Epithelial cell of esophagus (primary cell): Measurements from ENCODE around the gene CREB3.
A peak's percentile ranks its signal among the peaks of the same experiment; 100 is the strongest.

Source experiments
- DNase-seq: peaks from one replicate; pipeline ENCODE4 v3.0.0; 2010; ENCODE audit warnings: low read depth
- H3K4me3 ChIP-seq: 2 replicates; pipeline ENCODE4 v1.5.1; 2011; ENCODE audit warnings: mild to moderate bottlenecking, low read length, control low read depth
- TF ChIP-seq, protein P1 (sequence below): IDR thresholded peaks from 2 replicates; pipeline ENCODE4 v1.5.1; 2011; ENCODE audit warnings: low read depth, mild to moderate bottlenecking, low read length, control low read depth, inconsistent platforms; ENCODE audit not compliant: insufficient read depth; ENCODE audit errors: missing control alignments

CREB3 gene

DNA sequence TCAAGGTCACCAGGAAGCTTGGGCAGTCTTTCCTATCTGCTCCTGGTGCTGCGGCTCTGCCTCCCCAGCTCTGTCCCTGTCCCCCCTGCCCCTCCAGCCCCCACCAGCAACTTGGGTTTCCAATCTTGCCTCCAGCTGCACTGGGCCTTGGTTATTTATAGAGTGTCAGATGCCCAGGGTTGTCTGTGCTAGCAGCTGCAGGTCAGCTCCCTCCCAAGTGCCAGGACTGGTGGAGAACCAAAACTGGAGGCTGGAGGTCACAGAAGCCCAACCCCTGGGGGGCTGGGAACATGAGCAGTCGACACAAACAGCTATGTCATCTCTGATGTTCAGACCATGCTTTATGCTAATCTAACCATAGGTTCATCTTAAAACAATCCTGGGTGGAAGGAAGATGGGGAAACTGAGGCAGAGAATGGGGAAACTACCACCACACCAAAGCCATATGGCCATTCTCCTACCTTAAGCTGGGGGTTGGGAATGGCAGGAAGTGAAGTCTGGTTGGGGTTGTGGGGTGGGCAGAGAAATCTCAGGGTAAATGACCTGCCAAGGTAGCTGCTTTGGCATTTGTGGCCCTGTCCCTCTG, 44.4 kb upstream of the CREB3 start:
- H3K4me3 ChIP-seq = peak overlapping the region; percentile 6
- no peak for DNase-seq
- TF ChIP-seq, protein P1, sequence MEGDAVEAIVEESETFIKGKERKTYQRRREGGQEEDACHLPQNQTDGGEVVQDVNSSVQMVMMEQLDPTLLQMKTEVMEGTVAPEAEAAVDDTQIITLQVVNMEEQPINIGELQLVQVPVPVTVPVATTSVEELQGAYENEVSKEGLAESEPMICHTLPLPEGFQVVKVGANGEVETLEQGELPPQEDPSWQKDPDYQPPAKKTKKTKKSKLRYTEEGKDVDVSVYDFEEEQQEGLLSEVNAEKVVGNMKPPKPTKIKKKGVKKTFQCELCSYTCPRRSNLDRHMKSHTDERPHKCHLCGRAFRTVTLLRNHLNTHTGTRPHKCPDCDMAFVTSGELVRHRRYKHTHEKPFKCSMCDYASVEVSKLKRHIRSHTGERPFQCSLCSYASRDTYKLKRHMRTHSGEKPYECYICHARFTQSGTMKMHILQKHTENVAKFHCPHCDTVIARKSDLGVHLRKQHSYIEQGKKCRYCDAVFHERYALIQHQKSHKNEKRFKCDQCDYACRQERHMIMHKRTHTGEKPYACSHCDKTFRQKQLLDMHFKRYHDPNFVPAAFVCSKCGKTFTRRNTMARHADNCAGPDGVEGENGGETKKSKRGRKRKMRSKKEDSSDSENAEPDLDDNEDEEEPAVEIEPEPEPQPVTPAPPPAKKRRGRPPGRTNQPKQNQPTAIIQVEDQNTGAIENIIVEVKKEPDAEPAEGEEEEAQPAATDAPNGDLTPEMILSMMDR = no peak

DNA sequence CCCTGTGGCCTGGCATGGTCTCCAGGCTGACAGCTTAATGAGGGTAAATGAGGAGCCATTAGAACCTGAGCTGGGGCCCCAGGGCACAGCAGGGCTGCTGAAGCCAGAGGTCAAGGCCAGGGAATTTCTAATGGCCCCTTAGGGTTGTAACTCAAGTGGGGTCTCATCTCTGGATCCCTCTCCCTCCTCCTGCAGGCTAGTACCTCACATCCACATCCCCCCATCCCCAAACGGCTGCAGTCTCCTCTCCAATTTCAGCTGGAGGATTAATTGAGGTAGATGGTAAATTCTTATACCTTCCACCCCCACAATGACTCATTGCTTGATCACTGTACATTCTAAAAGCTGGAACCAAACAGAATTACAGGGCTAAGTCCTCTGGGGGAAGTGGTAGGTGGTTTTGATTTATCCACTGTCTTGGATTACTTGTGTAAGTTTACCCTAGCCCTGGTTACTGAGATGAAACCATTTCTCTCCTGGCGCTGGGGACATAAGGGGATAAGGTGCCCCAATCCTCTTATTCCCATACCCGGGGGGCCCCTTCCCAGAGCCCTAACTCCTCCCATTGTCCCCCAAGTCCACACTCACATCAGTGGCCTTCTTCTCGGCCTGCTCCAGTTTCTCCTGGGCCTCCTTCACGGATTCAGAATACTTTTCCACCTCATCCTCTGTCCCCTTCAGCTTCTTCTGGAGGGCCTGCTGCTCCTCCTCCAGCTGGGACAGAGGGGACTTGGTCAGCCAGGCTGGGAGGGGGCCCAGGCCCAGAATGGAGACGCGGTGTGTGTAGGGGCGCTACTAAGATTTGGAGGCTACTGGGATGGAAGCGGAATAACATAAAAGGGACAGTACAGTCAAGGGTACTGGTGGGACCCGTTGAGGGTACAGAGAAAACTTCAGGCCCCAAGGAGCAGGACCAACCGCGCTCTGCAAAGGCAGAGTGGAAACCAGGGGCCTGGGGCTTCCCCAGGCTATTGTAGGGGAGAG, 43.6 kb upstream of the CREB3 start:
- peak; percentile 82 for DNase-seq
- peak overlapping the region; percentile 58 for H3K4me3 ChIP-seq
- TF ChIP-seq, protein P1 = no peak

DNA sequence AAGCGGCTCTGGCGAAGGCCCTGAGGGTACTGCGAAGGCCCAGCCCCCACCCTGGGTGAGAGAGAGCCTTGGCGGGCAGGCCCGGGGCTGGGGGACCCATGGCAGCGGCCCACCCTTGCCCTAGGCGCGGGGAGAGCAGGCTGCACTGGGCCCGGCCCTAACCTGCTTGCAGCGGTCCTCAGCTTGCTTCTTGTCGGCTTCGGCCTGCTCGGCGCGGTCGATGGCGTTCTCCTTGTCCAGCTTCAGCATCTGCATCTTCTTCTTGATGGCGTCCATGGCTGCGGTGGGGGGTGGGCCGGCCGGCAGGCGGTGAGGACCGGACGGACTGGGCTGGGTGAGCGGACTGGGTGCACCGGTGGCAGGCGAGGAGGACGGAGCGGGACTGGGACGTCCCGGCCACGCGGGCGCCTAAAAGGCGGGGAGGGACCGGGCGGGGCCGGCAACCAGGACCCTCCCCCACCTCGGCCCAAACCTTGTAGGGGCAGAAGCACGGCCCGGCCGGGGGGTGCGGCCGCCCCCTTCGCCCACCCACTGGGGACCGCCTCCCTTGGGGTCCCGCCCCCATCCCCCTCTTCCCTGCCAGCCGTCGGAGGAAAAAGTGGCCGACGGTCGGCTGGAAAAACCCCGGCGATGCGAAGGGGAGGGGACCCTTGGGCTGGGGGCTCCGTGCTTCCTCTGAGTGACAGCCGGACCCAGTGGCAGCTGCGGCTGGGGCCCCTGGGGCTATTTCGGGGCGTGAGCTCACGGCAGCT, 42.7 kb upstream of the CREB3 start, which contains the start of gene TPM2:
TPM2 (minus strand) TSS at position 384 of the 752 bp plus-strand sequence; CDS start at position 276, 108 bp downstream.
- H3K4me3 ChIP-seq = peak within 1 kb of the TSS; percentile 58
- TF ChIP-seq, protein P1 = no peak
- DNase-seq = peak; percentile 40

DNA sequence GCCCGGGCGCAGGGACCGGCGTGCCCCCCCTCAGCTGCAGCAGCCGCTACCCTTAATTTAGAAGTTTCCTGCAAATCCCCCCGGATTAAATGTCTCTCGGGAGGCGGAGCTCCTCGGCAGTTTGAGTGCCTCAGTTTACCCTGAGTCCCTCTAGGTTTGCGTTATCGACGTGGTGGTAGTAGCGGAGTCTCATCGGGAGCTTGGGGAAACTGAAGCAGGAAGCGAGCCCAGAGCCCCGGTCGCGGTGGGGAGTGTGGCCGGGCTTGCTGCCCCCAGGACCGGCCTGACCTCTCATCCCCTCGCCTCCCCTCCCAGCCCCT, 42.2 kb upstream of the CREB3 start:
- no peak for DNase-seq
- TF ChIP-seq, protein P1 = no peak
- peak overlapping the region; percentile 58 for H3K4me3 ChIP-seq

DNA sequence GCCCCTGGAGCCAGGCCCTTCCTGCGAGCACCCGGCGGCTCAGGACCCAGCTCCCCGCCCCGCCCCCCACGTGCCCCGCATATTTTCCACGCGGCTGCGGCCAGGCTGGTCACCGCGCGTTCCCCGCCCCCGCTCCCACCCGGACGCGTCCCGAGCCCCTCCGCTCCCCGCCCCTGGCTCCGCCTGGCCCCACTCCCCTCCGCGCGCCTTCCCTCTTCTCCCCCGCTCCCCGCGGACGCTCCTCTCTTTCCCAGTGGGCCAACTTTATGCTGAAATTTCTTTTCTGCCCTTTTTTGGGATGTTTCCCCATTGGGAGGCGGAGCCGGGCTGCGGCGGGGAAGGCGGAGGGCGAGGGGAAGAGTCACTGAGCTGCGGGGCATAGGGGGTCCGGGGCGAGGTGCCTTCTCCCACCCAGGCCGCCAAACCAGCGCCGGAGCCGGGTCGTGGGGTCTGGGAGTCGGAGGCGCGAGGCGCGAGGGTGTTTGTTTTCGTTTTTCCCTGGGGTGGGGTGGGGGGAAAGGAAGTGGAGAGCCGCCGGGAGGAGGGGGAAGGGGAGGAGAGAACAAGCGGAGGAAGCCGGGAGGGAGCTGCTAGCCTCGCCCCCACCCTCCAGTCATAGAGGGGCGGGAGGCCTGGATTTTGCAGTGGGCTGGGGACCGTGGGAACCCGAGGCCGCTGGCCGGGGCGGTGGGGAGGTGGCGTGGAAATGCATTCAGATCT, 41.7 kb upstream of the CREB3 start:
- TF ChIP-seq, protein P1 = no peak
- H3K4me3 ChIP-seq = peak overlapping the region; percentile 58
- no peak for DNase-seq

DNA sequence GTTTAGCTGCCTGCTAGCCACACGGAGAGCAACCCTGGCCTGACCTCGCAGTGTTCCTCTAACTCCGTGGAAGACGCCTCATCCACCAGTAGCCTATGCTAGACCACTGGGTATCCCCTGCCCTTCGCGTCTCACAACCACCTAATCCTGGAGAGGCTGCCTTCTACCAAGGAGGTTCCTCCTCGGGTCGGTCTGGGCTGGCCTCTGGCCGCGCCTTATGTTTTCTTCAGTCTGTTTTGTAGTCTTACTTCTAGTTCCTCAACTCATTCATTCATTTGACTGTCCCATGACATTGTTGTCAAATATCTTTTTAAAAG, 41.2 kb upstream of the CREB3 start:
- peak overlapping the region; percentile 58 for H3K4me3 ChIP-seq
- DNase-seq = no peak
- TF ChIP-seq, protein P1 = no peak
